Upper lobe of left lung (tissue), 4 donors: ENCODE results near the gene XRN2.
A peak's percentile ranks its signal among the peaks of the same experiment; 100 is the strongest.

Experiments
- EP300 ChIP-seq, 4 donors: sonication (generic); formaldehyde crosslinking; IDR thresholded peaks; one replicate each; pipeline ENCODE4 v1.5.1; 2017; ENCODE audit warnings: antibody characterized with exemption in 4 of 4, control low read depth in 2 of 4
- POLR2A ChIP-seq, 4 donors: fragments of 450-650 bp; IDR thresholded peaks; one replicate each; pipeline ENCODE4 v1.5.1; 2016 to 2017; ENCODE audit warnings: antibody characterized with exemption in 4 of 4, mild to moderate bottlenecking in 2 of 4
- POLR2AphosphoS5 ChIP-seq, 2 donors: sonication (generic); formaldehyde crosslinking; IDR thresholded peaks; one replicate each; pipeline ENCODE4 v1.5.1; 2017; ENCODE audit warnings: antibody characterized with exemption in 2 of 2
- TF ChIP-seq, protein P1 (sequence below), 6 experiments: fragments of 450-650 bp in 4 of 6; fragments of 200-600 bp in 2 of 6; sonication (generic) in 2 of 6; IDR thresholded peaks; one replicate each; pipeline ENCODE4 v1.5.1; 2016 to 2019; ENCODE audit warnings: antibody characterized with exemption in 6 of 6

DNA sequence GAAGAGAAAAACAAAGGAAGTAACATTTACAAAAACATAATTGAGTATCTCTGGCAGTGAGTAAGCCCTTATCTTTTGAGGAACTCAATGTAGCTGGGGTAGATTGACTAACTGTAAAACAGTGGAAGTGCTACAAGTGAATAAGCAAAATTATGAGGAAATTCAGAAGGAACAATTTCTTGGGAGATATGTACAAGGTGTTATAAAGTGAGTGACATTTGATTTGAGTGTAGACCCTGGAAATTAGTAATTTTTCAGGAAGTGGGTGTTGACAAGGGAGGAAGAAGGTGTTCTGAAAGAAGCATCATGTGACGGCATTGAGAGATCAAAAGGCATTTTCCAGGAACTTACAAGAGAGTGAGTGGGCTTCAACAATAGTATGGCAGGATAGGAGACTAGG, 22.2 kb downstream of the XRN2 start:
- TF ChIP-seq, protein P1, sequence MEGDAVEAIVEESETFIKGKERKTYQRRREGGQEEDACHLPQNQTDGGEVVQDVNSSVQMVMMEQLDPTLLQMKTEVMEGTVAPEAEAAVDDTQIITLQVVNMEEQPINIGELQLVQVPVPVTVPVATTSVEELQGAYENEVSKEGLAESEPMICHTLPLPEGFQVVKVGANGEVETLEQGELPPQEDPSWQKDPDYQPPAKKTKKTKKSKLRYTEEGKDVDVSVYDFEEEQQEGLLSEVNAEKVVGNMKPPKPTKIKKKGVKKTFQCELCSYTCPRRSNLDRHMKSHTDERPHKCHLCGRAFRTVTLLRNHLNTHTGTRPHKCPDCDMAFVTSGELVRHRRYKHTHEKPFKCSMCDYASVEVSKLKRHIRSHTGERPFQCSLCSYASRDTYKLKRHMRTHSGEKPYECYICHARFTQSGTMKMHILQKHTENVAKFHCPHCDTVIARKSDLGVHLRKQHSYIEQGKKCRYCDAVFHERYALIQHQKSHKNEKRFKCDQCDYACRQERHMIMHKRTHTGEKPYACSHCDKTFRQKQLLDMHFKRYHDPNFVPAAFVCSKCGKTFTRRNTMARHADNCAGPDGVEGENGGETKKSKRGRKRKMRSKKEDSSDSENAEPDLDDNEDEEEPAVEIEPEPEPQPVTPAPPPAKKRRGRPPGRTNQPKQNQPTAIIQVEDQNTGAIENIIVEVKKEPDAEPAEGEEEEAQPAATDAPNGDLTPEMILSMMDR (IDR thresholded peaks at IDR 0.05): no peak
- TF ChIP-seq POLR2AphosphoS5 (IDR thresholded peaks at IDR 0.05) (no peak), EP300 (IDR thresholded peaks at IDR 0.05) (peak in 2 of 4 donors; percentile 5 to 26), POLR2A (IDR thresholded peaks at IDR 0.05) (no peak)
